Measurements from ENCODE around the gene GFOD2. TPM values are rescaled to one million over a fixed set of nuclear protein-coding genes. Genes with fewer than 3 reads are reported as not detected.
A peak's percentile ranks its signal among the peaks of the same experiment; 100 is the strongest.

GFOD2 gene
- total and polyA plus RNA-seq, 2 of the 13 experiments (the other 11 are each of a cell fraction or from before 2014, with no cell fraction given) = 11.1 to 17.2 TPM

- TF ChIP-seq ZNF646 (CRISPR knock-in tag; IDR thresholded peaks at IDR 0.05) = no peak
- TF ChIP-seq TGIF2 (CRISPR knock-in tag; IDR thresholded peaks at IDR 0.05) = no peak
- TF ChIP-seq TFE3 (CRISPR knock-in tag; IDR thresholded peaks at IDR 0.05) = no peak
- TF ChIP-seq MLX (CRISPR knock-in tag; IDR thresholded peaks at IDR 0.05) = 0 out of 2 replicates have a peak, but pooled peaks have one; percentile 39
- no peak for TF ChIP-seq DMTF1 (CRISPR knock-in tag; IDR thresholded peaks at IDR 0.05)
- TF ChIP-seq MIXL1 (CRISPR knock-in tag; IDR thresholded peaks at IDR 0.05) = no peak; the same call in 1 of the 2 replicates
- TF ChIP-seq ZNF232 (CRISPR knock-in tag; IDR thresholded peaks at IDR 0.05; ENCODE audit: borderline replicate concordance) = no peak; the same call in none of the 2 replicates
- no peak for TF ChIP-seq LBX2 (CRISPR knock-in tag; IDR thresholded peaks at IDR 0.05; ENCODE audit: borderline replicate concordance)
- TF ChIP-seq NRL (CRISPR knock-in tag; IDR thresholded peaks at IDR 0.05; ENCODE audit: borderline replicate concordance) = peak; percentile 71; the same call in 1 of the 2 replicates
- TF ChIP-seq ZNF580 (CRISPR knock-in tag; IDR thresholded peaks at IDR 0.05; ENCODE audit: borderline replicate concordance, low read depth) = no peak
- no peak for TF ChIP-seq ATF5 (CRISPR knock-in tag; IDR thresholded peaks at IDR 0.05; ENCODE audit: low read depth)
Measured at GRCh38 chr16:67666032-67666551, 53.0 kb downstream of the GFOD2 start (continued).
